ENCODE results near the gene ZNF254. TPM values are rescaled to one million over a fixed set of nuclear protein-coding genes. Genes with fewer than 3 reads are reported as not detected.

ZNF254 gene
- total and polyA plus RNA-seq, 2 of the 4 experiments (the other 2 are of a cell fraction): 4.4 to 8.8 TPM

- WGBS, 2 experiments (ENCODE audit: extremely low coverage in 2 of 2, insufficient read length in 1 of 2): 83% methylated on average over 1 of the region's 1 CpG; no CpG with 5 or more reads in 1 of the 2 experiments
- Histone ChIP-seq H3K18ac (ENCODE audit: low read depth, low read length) (no peak overlapping the region), H3K4me2 (ENCODE audit: low read depth, low read length) (no peak overlapping the region), H4K20me1 (ENCODE audit: insufficient read depth, low read length) (no peaks in the 10 kb centered on the region), H2BK15ac (ENCODE audit: low read depth, low read length) (no peak overlapping the region), H3K4me3 (ENCODE audit: insufficient read depth, low read depth, low read length) (no peak overlapping the region), H3K27ac (ENCODE audit: insufficient read depth, low read length) (no peak overlapping the region), H4K5ac (ENCODE audit: low read depth, low read length) (no peak overlapping the region), H3K56ac (ENCODE audit: extremely low read depth, insufficient read depth, low read length) (no peak overlapping the region), H3K9ac (ENCODE audit: low read depth, low read length) (no peak overlapping the region), H2BK120ac (ENCODE audit: low read depth, low read length) (no peak overlapping the region), H2BK5ac (ENCODE audit: low read depth, low read length, poor library complexity, severe bottlenecking) (no peak overlapping the region), H3K79me1 (ENCODE audit: low read depth in 1 of 2, low read length in 2 of 2) (peaks cover 11 to 17% of the 10 kb centered on the region in 2 experiments), H3K4ac (ENCODE audit: low read depth, low read length) (no peak overlapping the region), H3K23ac (ENCODE audit: low read depth, low read length) (no peak overlapping the region), H3K27me3 (ENCODE audit: control insufficient read depth, insufficient read depth, low read length) (no peaks in the 10 kb centered on the region), H4K8ac (ENCODE audit: low read depth in 2 of 2, low read length in 2 of 2) (no peak overlapping the region), H2AFZ (replicated peaks; ENCODE audit: low read length, poor library complexity) (peak overlapping the region; percentile 10), H3K36me3 (ENCODE audit: control insufficient read depth, insufficient read depth, low read length) (peaks cover 20% of the 10 kb centered on the region), H3K4me1 (ENCODE audit: control insufficient read depth, insufficient read depth, low read length) (peaks cover 3% of the 10 kb centered on the region; the same call in 1 of the 2 replicates), H2AK9ac (replicated peaks; ENCODE audit: low read depth, low read length, poor library complexity) (no peak overlapping the region), H3K14ac (replicated peaks; ENCODE audit: low read depth, low read length) (no peak overlapping the region), H4K91ac (ENCODE audit: insufficient read depth, low read depth, low read length) (no peak overlapping the region), H2BK20ac (ENCODE audit: low read depth, low read length) (no peak overlapping the region), H2AK5ac (ENCODE audit: low read depth, low read length) (no peak overlapping the region), H3K9me1 (ENCODE audit: insufficient read depth, low read length) (peaks cover 8% of the 10 kb centered on the region; the same call in 1 of the 2 replicates), H3K9me3 (ENCODE audit: control insufficient read depth, insufficient read depth, low read length) (no peaks in the 10 kb centered on the region)
- POLR2A ChIA-PET (ENCODE audit: unreplicated experiment): no interaction called here
- ATAC-seq (ENCODE audit: low read depth): no peak
- TF ChIP-seq CEBPB (IDR thresholded peaks at IDR 0.05; ENCODE audit: low read depth, low read length): peak; percentile 82; the same call in 1 of the 2 replicates
- no peak for TF ChIP-seq ELK1 (IDR thresholded peaks at IDR 0.05; ENCODE audit: borderline replicate concordance, low read depth, low read length)
- TF ChIP-seq CTCF (conservative IDR thresholded peaks at IDR 0.05; ENCODE audit: low read depth, low read length): 0 out of 2 replicates have a peak, but pooled peaks have one; percentile 17
- TF ChIP-seq MAZ (IDR thresholded peaks at IDR 0.05; ENCODE audit: borderline replicate concordance, low read depth, low read length): no peak
- no peak for TF ChIP-seq RCOR1 (IDR thresholded peaks at IDR 0.05; ENCODE audit: insufficient replicate concordance, low read length)
- DNase-seq: peak; percentile 74
- BruUV-seq (replicated peaks): no TSS peak
- in situ Hi-C loops (cut with MboI; ENCODE audit: low sequenced_read_pairs): no loop called here
- CTCF ChIA-PET: no interaction called here
- dilution Hi-C loops (cut with HindIII; ENCODE audit: low sequenced_read_pairs, unreplicated experiment): no loop called here
- intact Hi-C loops (cut with micrococcal nuclease): no loop called here
These were observed 12.1 kb upstream of the ZNF254 start for GRCh38 chr19:24074720-24075454.

Measured in IMR-90 (cell line).